OCI-LY7 (cell line): ENCODE results near the gene RORC. TPM values are rescaled to one million over a fixed set of nuclear protein-coding genes. Genes with fewer than 3 reads are reported as not detected.

ENCODE experiments used
- BruUV-seq: library from RNA; stranded (reverse); fragments of 400-500 nt; replicated peaks from 2 replicates; lab custom pipeline; 2021; lab: Mats Ljungman, UMichigan
- CTCF ChIA-PET: fragments of 300-600 bp; sonication (Branson Sonifier 250); formaldehyde crosslinking; loops from one replicate; lab custom pipeline; 2022; ENCODE audit warnings: antibody characterized with exemption; ENCODE audit not compliant: unreplicated experiment; lab: Charles Lee
- POLR2A ChIA-PET: fragments of 300-600 bp; sonication (Branson Sonifier 250); formaldehyde crosslinking; loops from one replicate; lab custom pipeline; 2022; ENCODE audit warnings: antibody characterized with exemption; lab: Charles Lee
- DNase-seq: peaks from one replicate; pipeline ENCODE4 v3.0.0-alpha.2; 2015; ENCODE audit warnings: low spot score
- H2AFZ ChIP-seq: fragments of 200-600 bp; sonication (generic), shearing (Covaris generic); 2 replicates; pipeline ENCODE4 v1.6.1; 2014; ENCODE audit warnings: mild to moderate bottlenecking, antibody characterized with exemption, low read length, moderate library complexity
- H3K27ac ChIP-seq: fragments of 200-600 bp; sonication (generic); 2 replicates; pipeline ENCODE4 v1.5.1; 2014; ENCODE audit warnings: mixed run types, low read depth, mild to moderate bottlenecking, moderate library complexity, low read length, inconsistent platforms; ENCODE audit not compliant: poor library complexity, severe bottlenecking
- H3K36me3 ChIP-seq: fragments of 200-600 bp; sonication (generic); 2 replicates; pipeline ENCODE4 v1.6.1; 2014; ENCODE audit warnings: mild to moderate bottlenecking, antibody characterized with exemption, low read length, moderate library complexity, mixed read lengths; ENCODE audit not compliant: insufficient read depth
- H3K4me1 ChIP-seq: fragments of 200-600 bp; sonication (generic); 2 replicates; pipeline ENCODE4 v1.5.1; 2014; ENCODE audit warnings: mild to moderate bottlenecking, low read length; ENCODE audit not compliant: insufficient read depth, poor library complexity, severe bottlenecking
- H3K4me2 ChIP-seq: fragments of 200-600 bp; sonication (generic); 2 replicates; pipeline ENCODE4 v1.6.1; 2014; ENCODE audit warnings: mild to moderate bottlenecking, low read length
- H3K4me3 ChIP-seq: fragments of 200-600 bp; sonication (generic); 2 replicates; pipeline ENCODE4 v1.5.1; 2014; ENCODE audit warnings: mild to moderate bottlenecking, low read depth, low read length; ENCODE audit not compliant: poor library complexity, severe bottlenecking
- H3K79me2 ChIP-seq: fragments of 200-600 bp; sonication (generic); 2 replicates; pipeline ENCODE4 v1.6.1; 2016; ENCODE audit warnings: low read depth, mild to moderate bottlenecking, low read length, moderate library complexity, mixed read lengths; ENCODE audit not compliant: insufficient read depth
- H3K9me2 ChIP-seq: fragments of 200-600 bp; sonication (generic); 2 replicates; pipeline ENCODE4 v1.6.1; 2016; ENCODE audit warnings: mild to moderate bottlenecking, low read length, mixed read lengths; ENCODE audit not compliant: insufficient read depth
- H3K9me3 ChIP-seq: fragments of 200-600 bp; sonication (generic); 2 replicates; pipeline ENCODE4 v1.6.1; 2014; ENCODE audit warnings: mild to moderate bottlenecking, mixed run types, low read length, mixed read lengths
- H4K20me1 ChIP-seq: fragments of 200-600 bp; sonication (generic); 2 replicates; pipeline ENCODE4 v1.6.1; 2014; ENCODE audit warnings: mild to moderate bottlenecking, antibody characterized with exemption, low read length, moderate library complexity, mixed read lengths; ENCODE audit not compliant: insufficient read depth
- CTCF ChIP-seq: fragments of 200-600 bp; sonication (generic); conservative IDR thresholded peaks from 2 replicates; pipeline ENCODE4 v1.5.1; 2014; ENCODE audit warnings: mild to moderate bottlenecking, antibody characterized with exemption, low read length, moderate library complexity, mixed read lengths
- EZH2phosphoT487 ChIP-seq: fragments of 200-600 bp; sonication (generic); IDR thresholded peaks from 2 replicates; pipeline ENCODE4 v1.6.1; 2018; ENCODE audit warnings: low read depth, borderline replicate concordance, mild to moderate bottlenecking, mixed run types, antibody characterized with exemption, low read length, moderate library complexity, mixed read lengths
- intact Hi-C: fragments of 100-400 bp; cut with micrococcal nuclease; formaldehyde crosslinking; loops from one replicate; pipeline ENCODE4 v1.10.0; 2022; ENCODE audit not compliant: unreplicated experiment
- total RNA-seq, 2 experiments: library from RNA; depleted of rRNA in 1 of 2; stranded (reverse); fragments of >200 nt in 1 of 2; shearing (Covaris generic) in 1 of 2; gene quantifications; 2 replicates each; pipeline ENCODE4 v1.2.3, GENCODE V29; 2014 to 2022

RORC gene
- total RNA-seq, 2 experiments from 2014 or later: not detected

DNA sequence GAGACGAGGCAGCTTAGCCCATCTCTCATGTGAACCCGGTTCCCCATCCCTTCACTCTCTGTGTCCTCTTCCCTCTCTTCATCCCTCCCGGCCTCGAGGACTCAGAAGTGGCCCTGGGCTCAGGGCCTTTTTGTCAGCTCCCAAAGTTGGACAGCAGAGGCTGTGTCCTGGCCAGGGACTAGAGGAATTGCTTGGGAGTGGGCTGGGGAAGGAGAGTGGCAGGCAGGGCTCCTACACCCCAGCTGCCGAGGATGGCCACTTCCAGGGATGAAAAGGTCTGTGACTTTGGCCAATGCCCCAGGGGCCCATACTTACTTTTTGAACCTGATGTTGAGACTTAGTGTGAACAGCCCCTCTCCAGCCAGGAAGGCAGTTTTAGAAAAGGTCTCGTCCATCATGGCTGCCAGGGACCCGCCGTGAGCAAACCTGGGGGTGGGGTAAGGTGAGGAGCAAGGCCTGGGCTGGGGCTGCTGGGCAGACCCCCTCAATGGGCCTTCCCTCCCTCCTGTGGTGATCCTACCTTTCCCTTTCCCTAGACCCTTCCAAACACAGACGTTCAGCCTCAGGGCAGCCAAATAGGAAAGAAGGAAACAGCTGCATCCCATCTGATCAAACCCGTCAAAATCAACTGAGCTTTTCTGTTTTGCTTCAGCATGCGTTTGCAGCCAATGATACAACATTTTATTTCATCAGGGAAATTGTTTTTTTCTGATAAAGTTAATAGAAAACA is 16.4 kb upstream of the RORC start:
- Histone ChIP-seq H3K4me2 (no peak overlapping the region), H3K27ac (no peak overlapping the region), H2AFZ (no peak overlapping the region), H4K20me1 (no peaks in the 10 kb centered on the region), H3K9me3 (no peaks in the 10 kb centered on the region), H3K79me2 (no peaks in the 10 kb centered on the region), H3K4me3 (no peak overlapping the region), H3K9me2 (no peaks in the 10 kb centered on the region), H3K36me3 (no peaks in the 10 kb centered on the region), H3K4me1 (peaks cover 19% of the 10 kb centered on the region)
- ChIA-PET POLR2A (no interaction called here), CTCF (no interaction called here)
- no TSS peak for BruUV-seq
- no peak for DNase-seq
- intact Hi-C loops: loop anchor here (2.0 kb wide), 1 partner anchor 77 kb away; no protein-coding TSS in a partner anchor
- TF ChIP-seq EZH2phosphoT487 (no peak), CTCF (no peak)

- TF ChIP-seq EZH2phosphoT487: no peak
- TF ChIP-seq CTCF: no peak
- no peak for DNase-seq
- no peaks in the 10 kb centered on the region for H4K20me1 ChIP-seq
- H3K9me2 ChIP-seq: no peaks in the 10 kb centered on the region
- BruUV-seq: no TSS peak
- H3K27ac ChIP-seq: no peak overlapping the region
- peak overlapping the region; percentile 41; the same call in 1 of the 2 replicates for H2AFZ ChIP-seq
- H3K4me2 ChIP-seq: no peak overlapping the region
- peaks cover 21% of the 10 kb centered on the region for H3K4me1 ChIP-seq
- CTCF ChIA-PET: interaction anchor here (0.8 kb wide), 1 partner anchor 10 kb away, joined by 3 read pairs; no protein-coding TSS in a partner anchor
- H3K4me3 ChIP-seq: no peak overlapping the region
- no peaks in the 10 kb centered on the region for H3K36me3 ChIP-seq
- H3K9me3 ChIP-seq: no peaks in the 10 kb centered on the region
- POLR2A ChIA-PET: interaction anchor here (0.6 kb wide), 1 partner anchor 352 kb away, joined by 5 read pairs; no protein-coding TSS in a partner anchor
- intact Hi-C loops: no loop called here
- H3K79me2 ChIP-seq: no peaks in the 10 kb centered on the region
These were observed 15.2 kb upstream of the RORC start for GRCh38 chr1:151846686-151847237.
